Mucosa of rectum (tissue), 2 donors: ENCODE data around the gene EIF3J.

Experiments used
- H3K27ac ChIP-seq, 2 donors: one replicate each; pipeline ENCODE4 v1.7.0; 2013; ENCODE audit warnings: inconsistent platforms in 2 of 2, low read depth in 2 of 2, low read length in 2 of 2
- H3K27me3 ChIP-seq, 2 donors: one replicate each; pipeline ENCODE4 v1.7.0; 2013; ENCODE audit warnings: low read length in 2 of 2; ENCODE audit not compliant: control insufficient read depth in 2 of 2, insufficient read depth in 2 of 2
- H3K36me3 ChIP-seq, 2 donors: one replicate each; pipeline ENCODE4 v1.7.0; 2013; ENCODE audit warnings: low read length in 2 of 2; ENCODE audit not compliant: control insufficient read depth in 2 of 2, insufficient read depth in 2 of 2
- H3K4me1 ChIP-seq, 2 donors: one replicate each; pipeline ENCODE4 v1.7.0; 2013; ENCODE audit warnings: low read length in 2 of 2, mild to moderate bottlenecking in 1 of 2; ENCODE audit not compliant: control insufficient read depth in 2 of 2, insufficient read depth in 2 of 2
- H3K4me3 ChIP-seq, 2 donors: one replicate each; pipeline ENCODE4 v1.7.0; 2013; ENCODE audit warnings: low read length in 2 of 2
- H3K9ac ChIP-seq, 2 donors: one replicate each; pipeline ENCODE4 v1.7.0; 2013; ENCODE audit warnings: low read length in 2 of 2, low read depth in 1 of 2, mild to moderate bottlenecking in 1 of 2
- H3K9me3 ChIP-seq, 2 donors: one replicate each; pipeline ENCODE4 v1.7.0; 2013; ENCODE audit warnings: low read length in 2 of 2; ENCODE audit not compliant: control insufficient read depth in 2 of 2
- donor health status: healthy.
- donor health status: Normal muscosa, but diverticular disease.

The EIF3J gene

DNA sequence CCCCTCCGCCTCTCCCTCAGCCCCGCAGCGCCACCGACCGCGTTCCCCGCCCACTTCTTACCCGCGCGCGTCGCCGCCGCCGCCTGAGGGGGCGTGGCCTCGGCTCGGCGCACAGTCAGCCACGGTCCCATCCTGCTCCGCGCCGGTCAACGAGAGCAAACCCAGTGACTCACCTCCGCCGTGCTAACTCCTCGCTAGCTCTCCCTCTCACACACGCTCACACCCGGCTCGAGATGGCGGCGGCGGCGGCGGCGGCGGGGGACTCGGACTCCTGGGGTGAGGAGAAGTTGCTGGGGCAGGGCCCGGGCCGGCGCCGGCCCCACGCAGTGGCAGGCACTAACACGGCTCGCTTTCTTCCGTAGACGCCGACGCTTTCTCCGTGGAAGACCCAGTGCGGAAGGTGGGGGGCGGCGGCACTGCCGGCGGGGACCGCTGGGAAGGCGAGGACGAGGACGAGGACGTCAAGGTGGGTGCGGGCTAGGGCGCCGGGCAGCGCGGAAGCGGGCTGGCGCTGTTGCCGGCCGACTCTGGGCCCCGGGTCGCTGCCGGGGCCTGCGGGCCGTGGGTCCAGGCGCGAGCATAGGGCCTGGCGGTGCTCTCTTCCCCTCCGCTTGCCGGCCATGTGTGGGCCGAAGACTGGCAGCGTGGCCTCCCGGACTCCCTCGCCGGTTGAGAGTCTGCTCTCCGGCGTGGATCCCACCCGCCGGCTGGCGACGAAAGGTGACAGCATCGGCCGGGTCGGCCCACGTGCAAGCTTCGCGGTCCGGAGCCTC lies at the start of gene EIF3J:
Gene EIF3J, plus strand, starts transcription at position 186 of the 773 bp plus-strand sequence. Its CDS starts 48 bp downstream, at position 234.
- no peaks in the 10 kb centered on the region for H3K27me3 ChIP-seq
- H3K4me1 ChIP-seq = peaks cover 8 to 11% of the 10 kb centered on the region in 2 donors
- peak within 1 kb of the TSS; percentile 89 to 96 for H3K4me3 ChIP-seq
- H3K9ac ChIP-seq = peak within 1 kb of the TSS; percentile 94
- peak within 1 kb of the TSS; percentile 97 to 98 for H3K27ac ChIP-seq
- H3K9me3 ChIP-seq = no peaks in the 10 kb centered on the region
- peaks cover 0 to 5% of the 10 kb centered on the region in 2 donors for H3K36me3 ChIP-seq

- no peak overlapping the region for H3K9ac ChIP-seq
- H3K4me1 ChIP-seq = peaks cover 0 to 8% of the 10 kb centered on the region in 2 donors
- H3K4me3 ChIP-seq = no peak overlapping the region
- H3K36me3 ChIP-seq = peaks cover 12 to 25% of the 10 kb centered on the region in 2 donors
- no peaks in the 10 kb centered on the region for H3K9me3 ChIP-seq
- H3K27me3 ChIP-seq = no peaks in the 10 kb centered on the region
- no peak overlapping the region for H3K27ac ChIP-seq
Observed at GRCh38 chr15:44489464-44489863, 47.5 kb upstream of the EIF3J start.

DNA sequence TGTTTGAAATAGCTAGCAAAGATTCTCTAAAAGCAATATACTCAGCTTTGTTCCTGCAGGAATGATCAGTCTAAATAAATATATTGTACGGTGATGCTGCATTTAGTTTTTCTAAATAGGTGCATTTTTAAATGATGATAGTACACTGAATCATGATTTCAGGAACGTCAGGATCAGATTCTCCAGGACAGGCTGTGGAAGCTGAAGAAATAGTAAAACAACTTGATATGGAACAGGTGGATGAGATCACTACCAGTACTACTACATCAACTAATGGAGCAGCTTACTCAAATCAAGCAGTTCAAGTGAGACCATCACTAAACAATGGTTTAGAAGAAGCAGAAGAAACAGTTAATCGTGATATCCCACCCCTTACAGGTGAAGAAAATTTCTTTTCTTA lies 46.3 kb upstream of the EIF3J start:
- peaks cover 7 to 19% of the 10 kb centered on the region in 2 donors for H3K36me3 ChIP-seq

GRCh38 chr15:44492040-44492439 lies 44.9 kb upstream of the EIF3J start:
- no peak overlapping the region for H3K4me3 ChIP-seq
- H3K9ac ChIP-seq = no peak overlapping the region
- no peaks in the 10 kb centered on the region for H3K27me3 ChIP-seq
- H3K36me3 ChIP-seq = peaks cover 11 to 23% of the 10 kb centered on the region in 2 donors
- H3K9me3 ChIP-seq = no peaks in the 10 kb centered on the region
- no peak overlapping the region for H3K27ac ChIP-seq
- H3K4me1 ChIP-seq = peaks cover 0 to 8% of the 10 kb centered on the region in 2 donors

More for the DNA sequence above, 46.3 kb upstream of the EIF3J start:
- Histone ChIP-seq H3K27me3 (no peaks in the 10 kb centered on the region), H3K27ac (no peak overlapping the region), H3K9me3 (no peaks in the 10 kb centered on the region), H3K4me3 (no peak overlapping the region), H3K4me1 (peaks cover 0 to 8% of the 10 kb centered on the region in 2 donors), H3K9ac (no peak overlapping the region)

- H3K4me3 ChIP-seq = no peak overlapping the region
- H3K9ac ChIP-seq = no peak overlapping the region
- no peak overlapping the region for H3K27ac ChIP-seq
- peaks cover 0 to 8% of the 10 kb centered on the region in 2 donors for H3K4me1 ChIP-seq
- no peaks in the 10 kb centered on the region for H3K9me3 ChIP-seq
- no peaks in the 10 kb centered on the region for H3K27me3 ChIP-seq
- peaks cover 10 to 24% of the 10 kb centered on the region in 2 donors for H3K36me3 ChIP-seq
Observed at GRCh38 chr15:44492672-44493071, 44.3 kb upstream of the EIF3J start.

- Histone ChIP-seq H3K27me3 (no peaks in the 10 kb centered on the region), H3K9me3 (no peaks in the 10 kb centered on the region), H3K4me3 (no peak overlapping the region), H3K9ac (no peak overlapping the region), H3K4me1 (peaks cover 0 to 8% of the 10 kb centered on the region in 2 donors), H3K36me3 (peaks cover 20 to 39% of the 10 kb centered on the region in 2 donors), H3K27ac (no peak overlapping the region)
Observed at GRCh38 chr15:44495562-44495961, 41.4 kb upstream of the EIF3J start.

DNA sequence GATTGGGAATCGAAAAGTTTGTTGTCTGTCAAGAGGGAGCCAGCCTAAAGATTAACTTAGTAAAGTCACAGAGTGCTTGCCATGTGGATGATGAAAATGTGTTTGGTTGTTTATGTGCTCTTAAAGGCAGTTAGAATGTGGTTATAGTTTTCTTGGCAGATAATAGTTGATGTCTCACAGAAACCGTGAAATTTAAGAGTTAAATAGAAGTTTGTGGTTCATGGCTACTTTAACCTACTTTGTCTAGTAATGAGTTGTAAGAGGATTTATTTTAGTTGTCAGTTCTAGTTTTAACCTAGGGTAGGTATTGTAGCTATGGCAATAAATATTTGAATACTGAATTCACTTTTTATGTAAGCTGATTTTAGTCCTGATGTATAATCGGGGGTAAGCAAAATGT lies 36.4 kb upstream of the EIF3J start:
- H3K4me1 ChIP-seq = no peaks in the 10 kb centered on the region
- H3K9ac ChIP-seq = no peak overlapping the region
- peaks cover 26 to 44% of the 10 kb centered on the region in 2 donors for H3K36me3 ChIP-seq
- no peak overlapping the region for H3K27ac ChIP-seq
- H3K27me3 ChIP-seq = no peaks in the 10 kb centered on the region
- no peak overlapping the region for H3K4me3 ChIP-seq
- H3K9me3 ChIP-seq = no peaks in the 10 kb centered on the region

- Histone ChIP-seq H3K4me1 (no peaks in the 10 kb centered on the region), H3K36me3 (peaks cover 23 to 39% of the 10 kb centered on the region in 2 donors), H3K27me3 (no peaks in the 10 kb centered on the region), H3K4me3 (no peak overlapping the region), H3K9me3 (no peaks in the 10 kb centered on the region), H3K27ac (no peak overlapping the region), H3K9ac (no peak overlapping the region)
Observed at GRCh38 chr15:44501768-44502366, 35.1 kb upstream of the EIF3J start.

DNA sequence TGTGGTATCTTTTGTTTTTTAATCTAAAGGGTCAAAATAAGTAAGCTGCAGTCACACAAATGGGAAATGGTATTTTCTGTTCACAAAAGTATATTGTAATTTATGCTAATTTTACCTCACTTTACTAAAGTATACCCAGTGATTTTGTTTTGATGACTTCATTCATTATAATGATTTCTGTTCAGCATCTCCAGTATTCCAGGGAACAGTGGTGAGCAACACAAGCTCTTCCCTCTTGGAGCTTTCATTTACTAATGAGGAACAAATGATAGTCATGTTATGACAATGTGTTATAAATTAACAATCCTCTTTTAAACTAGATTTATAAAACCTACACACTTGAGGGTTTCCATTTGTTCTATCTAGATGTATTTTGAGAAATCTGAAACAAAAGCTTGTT lies 20.5 kb upstream of the EIF3J start:
- no peaks in the 10 kb centered on the region for H3K4me1 ChIP-seq
- no peak overlapping the region for H3K9ac ChIP-seq
- no peaks in the 10 kb centered on the region for H3K27me3 ChIP-seq
- no peak overlapping the region for H3K27ac ChIP-seq
- H3K36me3 ChIP-seq = peaks cover under 1 to 16% of the 10 kb centered on the region in 2 donors
- no peak overlapping the region for H3K4me3 ChIP-seq
- no peaks in the 10 kb centered on the region for H3K9me3 ChIP-seq

GRCh38 chr15:44519537-44519936 lies 17.4 kb upstream of the EIF3J start:
- Histone ChIP-seq H3K27me3 (no peaks in the 10 kb centered on the region), H3K4me3 (no peak overlapping the region), H3K36me3 (peaks cover 11 to 30% of the 10 kb centered on the region in 2 donors), H3K4me1 (no peaks in the 10 kb centered on the region), H3K27ac (no peak overlapping the region), H3K9me3 (no peaks in the 10 kb centered on the region), H3K9ac (no peak overlapping the region)
